ENCODE results near the gene TTC22. TPM values are rescaled to one million over a fixed set of nuclear protein-coding genes. Genes with fewer than 3 reads are reported as not detected.
"Not testable (repeated sequence)": the region's sequence is repeated elsewhere in the genome, so short reads cannot be mapped to it uniquely, and the experiment has no call there.

Gene TTC22
- total RNA-seq, 4 donors from 2014 or later = 0.10 to 0.24 (median 0.13) TPM; not detected in 1

DNA sequence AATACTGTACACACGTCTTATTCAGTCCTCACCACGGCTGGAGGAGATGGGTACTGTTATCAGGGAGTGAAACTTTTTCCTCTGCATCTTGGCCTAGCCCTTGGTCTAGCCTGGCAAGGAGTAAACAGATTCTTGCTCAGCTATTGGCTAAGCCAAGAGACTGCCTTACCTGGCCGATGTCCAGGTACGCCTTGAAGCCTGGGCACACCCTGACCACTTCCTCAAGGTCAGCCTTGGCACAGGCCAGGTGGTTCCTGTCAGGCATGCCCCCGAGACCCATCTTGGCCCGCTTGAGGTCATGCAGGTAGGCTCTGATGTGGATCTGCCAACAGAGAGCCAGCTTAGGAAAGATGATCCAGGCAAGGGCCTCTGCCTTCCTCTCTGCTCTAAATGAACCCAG, 19.0 kb downstream of the TTC22 start:
- TF ChIP-seq, protein P1, sequence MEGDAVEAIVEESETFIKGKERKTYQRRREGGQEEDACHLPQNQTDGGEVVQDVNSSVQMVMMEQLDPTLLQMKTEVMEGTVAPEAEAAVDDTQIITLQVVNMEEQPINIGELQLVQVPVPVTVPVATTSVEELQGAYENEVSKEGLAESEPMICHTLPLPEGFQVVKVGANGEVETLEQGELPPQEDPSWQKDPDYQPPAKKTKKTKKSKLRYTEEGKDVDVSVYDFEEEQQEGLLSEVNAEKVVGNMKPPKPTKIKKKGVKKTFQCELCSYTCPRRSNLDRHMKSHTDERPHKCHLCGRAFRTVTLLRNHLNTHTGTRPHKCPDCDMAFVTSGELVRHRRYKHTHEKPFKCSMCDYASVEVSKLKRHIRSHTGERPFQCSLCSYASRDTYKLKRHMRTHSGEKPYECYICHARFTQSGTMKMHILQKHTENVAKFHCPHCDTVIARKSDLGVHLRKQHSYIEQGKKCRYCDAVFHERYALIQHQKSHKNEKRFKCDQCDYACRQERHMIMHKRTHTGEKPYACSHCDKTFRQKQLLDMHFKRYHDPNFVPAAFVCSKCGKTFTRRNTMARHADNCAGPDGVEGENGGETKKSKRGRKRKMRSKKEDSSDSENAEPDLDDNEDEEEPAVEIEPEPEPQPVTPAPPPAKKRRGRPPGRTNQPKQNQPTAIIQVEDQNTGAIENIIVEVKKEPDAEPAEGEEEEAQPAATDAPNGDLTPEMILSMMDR (IDR thresholded peaks at IDR 0.05 in 4 of 5, conservative IDR thresholded peaks at IDR 0.05 in 1 of 5) = no peak
- no peak for TF ChIP-seq POLR2A (IDR thresholded peaks at IDR 0.05)
- Histone ChIP-seq H3K4me3 (no peak overlapping the region), H3K27ac (no peak overlapping the region), H3K9me3 (no peaks in the 10 kb centered on the region), H3K27me3 (peaks cover 0 to 10% (median 0%) of the 10 kb centered on the region in 3 donors), H3K36me3 (no peaks in the 10 kb centered on the region), H3K4me1 (no peaks in the 10 kb centered on the region)
- ATAC-seq (peak in 1 of 2 donors; percentile 20), DNase-seq (no peak)
- intact Hi-C loops (cut with DNase I; ENCODE audit: low total_unique reads) = no loop called here
- in situ Hi-C loops (cut with MboI; ENCODE audit: low sequenced_read_pairs in 4 of 4) = no loop called here

DNA sequence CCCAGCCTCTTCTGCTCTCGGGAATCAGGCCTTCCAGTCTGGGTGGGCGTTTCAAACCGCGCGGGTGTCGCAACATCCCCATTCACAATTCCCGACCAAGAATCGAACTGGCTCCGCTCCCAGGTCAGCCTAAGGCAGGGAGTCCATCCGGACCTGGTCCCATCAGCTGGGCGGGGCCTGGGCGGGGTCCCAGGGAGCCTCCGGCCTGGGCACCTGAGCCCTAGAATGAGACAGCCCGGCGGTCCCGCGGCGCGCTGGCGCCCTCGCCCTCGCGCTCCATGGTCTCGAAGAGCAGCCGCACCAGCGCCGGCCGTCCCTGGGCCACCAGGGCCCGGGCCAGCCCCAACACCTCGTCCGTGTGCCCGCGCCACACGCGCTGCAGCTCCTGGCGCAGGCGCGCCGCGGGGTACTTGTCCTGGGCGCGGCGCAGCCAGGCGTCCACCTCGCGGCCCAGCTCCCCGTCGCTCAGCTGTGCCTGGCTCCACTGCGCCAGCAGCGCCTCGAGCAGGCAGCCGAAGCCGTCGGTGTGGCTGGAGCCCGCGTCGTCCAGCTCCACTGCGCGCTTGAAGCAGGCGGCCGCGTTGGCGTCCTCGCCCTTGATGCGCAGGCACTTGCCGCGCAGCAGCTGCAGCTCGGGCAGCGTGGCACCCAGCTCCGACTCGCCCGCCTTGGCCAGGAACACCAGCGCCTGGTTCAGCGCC, 19.9 kb downstream of the TTC22 start:
- Histone ChIP-seq H3K27me3 (peaks cover 0 to 10% (median 0%) of the 10 kb centered on the region in 3 donors), H3K9me3 (no peaks in the 10 kb centered on the region), H3K36me3 (no peaks in the 10 kb centered on the region), H3K27ac (no peak overlapping the region), H3K4me3 (peak overlapping the region in 2 of 4 donors; percentile 13 to 27), H3K4me1 (no peaks in the 10 kb centered on the region)
- DNase-seq (no peak), ATAC-seq (no peak)
- intact Hi-C loops (cut with DNase I; ENCODE audit: low total_unique reads) = no loop called here
- in situ Hi-C loops (cut with MboI; ENCODE audit: low sequenced_read_pairs in 4 of 4) = no loop called here
- TF ChIP-seq, protein P1 (IDR thresholded peaks at IDR 0.05 in 4 of 5, conservative IDR thresholded peaks at IDR 0.05 in 1 of 5) = no peak
- TF ChIP-seq POLR2A (IDR thresholded peaks at IDR 0.05) = no peak

DNA sequence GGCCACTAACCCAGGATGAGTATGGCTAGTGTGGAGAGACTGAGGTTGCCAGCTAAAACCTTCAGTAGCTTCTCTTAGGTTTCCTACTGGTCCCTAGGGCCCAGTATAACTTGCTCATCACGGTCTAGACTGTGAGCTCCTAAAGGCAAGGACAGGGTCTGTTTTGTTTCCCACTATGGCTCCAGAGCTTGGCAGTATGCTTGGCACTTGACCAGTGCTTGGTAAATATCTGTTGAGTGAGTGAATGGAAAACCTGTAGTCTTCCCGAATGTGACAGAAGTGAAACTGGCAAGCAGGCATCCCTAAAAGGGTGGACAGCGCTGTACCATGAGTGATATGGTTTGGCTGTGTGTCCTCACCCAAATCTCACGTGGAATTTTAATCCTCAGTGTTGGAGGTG, 23.7 kb downstream of the TTC22 start:
- Histone ChIP-seq H3K27me3 (peaks cover 0 to 10% (median 0%) of the 10 kb centered on the region in 3 donors), H3K9me3 (no peaks in the 10 kb centered on the region), H3K27ac (no peak overlapping the region), H3K4me1 (no peaks in the 10 kb centered on the region), H3K36me3 (no peaks in the 10 kb centered on the region), H3K4me3 (no peak overlapping the region)
- DNase-seq = no peak
- ATAC-seq = no peak
- no peak for TF ChIP-seq POLR2A (IDR thresholded peaks at IDR 0.05)
- TF ChIP-seq, protein P1 (IDR thresholded peaks at IDR 0.05 in 4 of 5, conservative IDR thresholded peaks at IDR 0.05 in 1 of 5) = no peak
- in situ Hi-C loops (cut with MboI; ENCODE audit: low sequenced_read_pairs in 4 of 4) (no loop called here), intact Hi-C loops (cut with DNase I; ENCODE audit: low total_unique reads) (no loop called here)

DNA sequence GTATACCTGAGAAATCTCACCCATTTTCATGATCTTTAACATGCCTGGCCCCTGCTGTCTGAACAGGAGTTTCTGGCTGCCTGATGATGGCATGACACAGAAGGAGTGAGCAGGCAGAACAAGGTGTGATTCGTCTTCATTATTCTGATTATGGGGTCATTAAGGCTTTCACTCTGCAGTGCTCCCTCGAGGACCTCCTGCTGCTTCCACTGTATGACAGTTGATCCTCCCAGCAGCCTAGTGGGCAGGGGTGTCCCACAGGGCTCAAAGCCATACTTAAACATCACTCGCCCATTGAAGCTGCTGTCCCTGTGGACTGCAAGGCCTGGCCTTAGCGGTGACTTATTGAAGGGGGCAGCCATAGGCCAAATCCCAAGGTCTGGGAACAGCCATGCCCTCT, 24.1 kb downstream of the TTC22 start:
- intact Hi-C loops (cut with DNase I; ENCODE audit: low total_unique reads) = no loop called here
- Histone ChIP-seq H3K27ac (no peak overlapping the region), H3K9me3 (no peaks in the 10 kb centered on the region), H3K36me3 (no peaks in the 10 kb centered on the region), H3K4me3 (no peak overlapping the region), H3K27me3 (peaks cover 0 to 10% (median 0%) of the 10 kb centered on the region in 3 donors), H3K4me1 (no peaks in the 10 kb centered on the region)
- in situ Hi-C loops (cut with MboI; ENCODE audit: low sequenced_read_pairs in 4 of 4) = no loop called here
- no peak for ATAC-seq
- TF ChIP-seq, protein P1 (IDR thresholded peaks at IDR 0.05 in 4 of 5, conservative IDR thresholded peaks at IDR 0.05 in 1 of 5) = no peak
- TF ChIP-seq POLR2A (IDR thresholded peaks at IDR 0.05) = no peak
- DNase-seq = no peak

DNA sequence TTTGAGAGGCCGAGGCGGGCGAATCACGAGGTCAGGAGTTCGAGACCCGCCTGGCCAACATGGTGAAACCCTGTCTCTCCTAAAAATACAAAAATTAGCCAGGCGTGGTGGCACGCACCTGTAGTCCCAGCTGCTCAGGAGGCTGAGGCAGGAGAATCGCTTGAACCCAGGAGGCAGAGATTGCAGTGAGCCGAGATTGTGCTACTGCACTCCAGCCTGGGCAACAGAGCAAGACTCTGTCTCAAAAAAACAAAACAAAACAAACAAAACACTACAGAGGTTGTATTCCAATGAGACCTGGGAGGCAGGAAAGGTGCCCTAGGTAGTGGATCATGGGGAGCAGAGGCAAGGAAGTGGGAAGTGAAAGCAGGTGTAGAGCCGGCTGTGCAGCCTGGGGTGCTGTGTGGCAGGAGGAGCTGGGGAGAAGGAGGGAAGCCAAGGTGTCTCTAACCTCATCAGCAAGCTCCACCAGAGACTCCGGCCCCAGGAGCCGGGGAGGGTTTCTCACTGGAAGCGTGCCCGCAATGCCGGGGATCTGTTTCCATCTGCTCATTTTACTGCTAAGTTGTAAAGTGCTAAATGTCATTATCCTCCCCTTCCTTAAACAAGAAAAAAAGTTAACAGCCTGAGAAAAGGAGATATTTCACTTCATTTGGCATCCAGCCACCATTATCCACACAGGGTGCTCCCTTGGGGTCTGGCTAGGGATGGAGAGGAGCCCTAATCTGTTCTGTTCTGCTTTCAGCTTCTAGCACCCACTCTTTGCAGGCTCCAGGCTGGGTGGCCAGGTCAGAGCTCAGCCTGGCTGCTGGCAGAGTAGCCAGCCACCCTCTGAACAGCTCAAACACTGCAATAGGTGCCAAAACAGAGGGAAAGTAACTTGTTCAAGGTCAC, 25.0 kb downstream of the TTC22 start:
- ATAC-seq; H3K4me1 ChIP-seq; in situ Hi-C loops (cut with MboI; ENCODE audit: low sequenced_read_pairs in 4 of 4); H3K9me3 ChIP-seq; H3K27me3 ChIP-seq; H3K27ac ChIP-seq; intact Hi-C loops (cut with DNase I; ENCODE audit: low total_unique reads); H3K36me3 ChIP-seq; DNase-seq; H3K4me3 ChIP-seq: not testable (repeated sequence)
